H1 (cell line): ENCODE measurements around the gene PIP4K2C. TPM values are rescaled to one million over a fixed set of nuclear protein-coding genes. Genes with fewer than 3 reads are reported as not detected.

Experiments used
- CTCF ChIA-PET: fragments of 300-600 bp; sonication (Branson Sonifier 250); formaldehyde crosslinking; loops from one replicate; lab custom pipeline; 2021; ENCODE audit not compliant: partially characterized antibody; lab: Charles Lee
- POLR2A ChIA-PET: fragments of 300-600 bp; sonication (Branson Sonifier 250); formaldehyde crosslinking; loops from one replicate; lab custom pipeline; 2021; ENCODE audit warnings: inconsistent platforms; ENCODE audit not compliant: partially characterized antibody; lab: Charles Lee
- DNase-seq, 2 experiments: peaks; one replicate each; pipeline versions ENCODE4 v3.0.0 to v3.0.0-alpha.2; 2010 to 2022; ENCODE audit warnings: low spot score in 2 of 2, low read depth in 1 of 2, mixed read lengths in 1 of 2
- FAIRE-seq: peaks from 2 replicates; lab custom pipeline; 2011; peaks lifted over from hg19 to GRCh38; lab: Jason Lieb, UNC
- H2AFZ ChIP-seq: 2 replicates; pipeline ENCODE4 v1.8.1; 2012; ENCODE audit warnings: low read length, inconsistent platforms
- H2AK5ac ChIP-seq: 2 replicates; pipeline ENCODE4 v1.6.1; 2013; ENCODE audit warnings: low read depth, low read length
- H2BK120ac ChIP-seq: replicated peaks from 2 replicates; pipeline ENCODE3; 2013; ENCODE audit warnings: low read depth, low read length, inconsistent platforms
- H2BK12ac ChIP-seq: 2 replicates; pipeline ENCODE4 v1.6.1; 2013; ENCODE audit warnings: low read depth, low read length
- H2BK15ac ChIP-seq: 2 replicates; pipeline ENCODE4 v1.6.1; 2013; ENCODE audit warnings: low read length
- H2BK20ac ChIP-seq: 2 replicates; pipeline ENCODE4 v1.6.1; 2013; ENCODE audit warnings: low read length
- H2BK5ac ChIP-seq: 2 replicates; pipeline ENCODE4 v1.6.1; 2013; ENCODE audit warnings: low read depth, low read length
- H3K14ac ChIP-seq: 2 replicates; pipeline ENCODE4 v1.6.1; 2013; ENCODE audit warnings: inconsistent platforms; ENCODE audit not compliant: insufficient read length
- H3K18ac ChIP-seq: 2 replicates; pipeline ENCODE4 v1.6.1; 2013; ENCODE audit warnings: low read length; ENCODE audit errors: extremely low read depth
- H3K23ac ChIP-seq: 2 replicates; pipeline ENCODE4 v1.6.1; 2013; ENCODE audit warnings: inconsistent platforms; ENCODE audit not compliant: insufficient read length
- H3K23me2 ChIP-seq: 2 replicates; pipeline ENCODE4 v1.6.1; 2013; ENCODE audit warnings: low read depth, low read length
- H3K27ac ChIP-seq: 2 replicates; pipeline ENCODE4 v1.6.1; 2011; ENCODE audit warnings: low read depth, low read length, inconsistent platforms
- H3K27me3 ChIP-seq, 4 experiments: replicated peaks in 1 of 4; 1 replicate in 1 of 4; 2 replicates in 3 of 4; pipeline versions ENCODE4 v1.6.1 to v1.8.1; 2011 to 2013; ENCODE audit warnings: low read length in 3 of 4, mild to moderate bottlenecking in 3 of 4, inconsistent platforms in 2 of 4, mixed read lengths in 2 of 4, moderate library complexity in 1 of 4; ENCODE audit not compliant: control insufficient read depth in 3 of 4, insufficient read depth in 3 of 4; ENCODE audit errors: extremely low read depth in 1 of 4
- H3K36me3 ChIP-seq, 4 experiments: 2 replicates each; pipeline versions ENCODE4 v1.6.1 to v1.8.1; 2011 to 2013; ENCODE audit warnings: mild to moderate bottlenecking in 4 of 4, low read length in 3 of 4, moderate library complexity in 2 of 4, control low read depth in 1 of 4, inconsistent platforms in 1 of 4; ENCODE audit not compliant: insufficient read depth in 4 of 4, control insufficient read depth in 2 of 4
- H3K4ac ChIP-seq: replicated peaks from 2 replicates; pipeline ENCODE3; 2013; ENCODE audit warnings: low read length, low read depth, mixed read lengths, inconsistent platforms; ENCODE audit not compliant: insufficient read length
- H3K4me1 ChIP-seq, 4 experiments: replicated peaks in 1 of 4; 1 replicate in 1 of 4; 2 replicates in 3 of 4; pipeline versions ENCODE4 v1.6.1 to v1.8.1; 2011 to 2013; ENCODE audit warnings: low read length in 3 of 4, inconsistent platforms in 2 of 4, mixed read lengths in 1 of 4; ENCODE audit not compliant: insufficient read depth in 4 of 4, control insufficient read depth in 3 of 4
- H3K4me2 ChIP-seq, 2 experiments: 2 replicates each; pipeline versions ENCODE4 v1.6.1 to v1.8.1; 2011 to 2013; ENCODE audit warnings: low read depth in 2 of 2, low read length in 2 of 2, control low read depth in 1 of 2, inconsistent platforms in 1 of 2, mild to moderate bottlenecking in 1 of 2; ENCODE audit not compliant: insufficient read depth in 1 of 2
- H3K4me3 ChIP-seq, 4 experiments: fragments of 200-600, 300-600 bp in 1 of 4; sonication (generic), shearing (Covaris generic), sonication (Bioruptor Twin) in 1 of 4; 2 replicates each; pipeline versions ENCODE4 v1.5.1 to v1.8.1; 2011 to 2016; ENCODE audit warnings: low read length in 4 of 4, low read depth in 3 of 4, control low read depth in 2 of 4, inconsistent platforms in 2 of 4, mild to moderate bottlenecking in 2 of 4, mixed read lengths in 1 of 4, moderate library complexity in 1 of 4; ENCODE audit not compliant: insufficient read depth in 2 of 4; ENCODE audit errors: extremely low read depth in 1 of 4
- H3K56ac ChIP-seq: replicated peaks from 2 replicates; pipeline ENCODE3; 2013; ENCODE audit warnings: low read depth, mild to moderate bottlenecking, mixed read lengths, low read length, inconsistent platforms; ENCODE audit not compliant: insufficient read length
- H3K79me1 ChIP-seq: 2 replicates; pipeline ENCODE4 v1.6.1; 2013; ENCODE audit warnings: low read depth, low read length, control low read depth
- H3K79me2 ChIP-seq, 2 experiments: 2 replicates each; pipeline versions ENCODE4 v1.6.1 to v1.8.1; 2012 to 2013; ENCODE audit warnings: low read length in 2 of 2, mild to moderate bottlenecking in 2 of 2, inconsistent platforms in 1 of 2; ENCODE audit not compliant: insufficient read depth in 2 of 2, control insufficient read depth in 1 of 2
- H3K9ac ChIP-seq, 4 experiments: replicated peaks in 1 of 4; 1 replicate in 1 of 4; 2 replicates in 3 of 4; pipeline versions ENCODE4 v1.6.1 to v1.8.1; 2011 to 2013; ENCODE audit warnings: low read depth in 3 of 4, low read length in 3 of 4, control low read depth in 2 of 4, mild to moderate bottlenecking in 2 of 4, moderate library complexity in 2 of 4, inconsistent platforms in 1 of 4; ENCODE audit errors: extremely low read depth in 1 of 4
- H3K9me3 ChIP-seq, 2 experiments: 2 replicates each; pipeline versions ENCODE4 v1.6.1 to v1.8.1; 2012 to 2013; ENCODE audit warnings: mild to moderate bottlenecking in 2 of 2, moderate library complexity in 2 of 2, control low read depth in 1 of 2, inconsistent platforms in 1 of 2, low read depth in 1 of 2, low read length in 1 of 2, mixed read lengths in 1 of 2; ENCODE audit not compliant: insufficient read depth in 2 of 2
- H4K20me1 ChIP-seq, 2 experiments: replicated peaks in 1 of 2; 2 replicates each; pipeline versions ENCODE3 to v1.8.1; 2011 to 2013; ENCODE audit warnings: inconsistent platforms in 2 of 2, low read length in 2 of 2, mild to moderate bottlenecking in 1 of 2; ENCODE audit not compliant: insufficient read depth in 2 of 2, control insufficient read depth in 1 of 2
- H4K5ac ChIP-seq: 2 replicates; pipeline ENCODE4 v1.6.1; 2013; ENCODE audit warnings: low read length, low read depth, mixed read lengths, inconsistent platforms; ENCODE audit not compliant: insufficient read length
- H4K8ac ChIP-seq: 2 replicates; pipeline ENCODE4 v1.8.0; 2013; ENCODE audit warnings: mild to moderate bottlenecking, moderate library complexity, low read length, inconsistent platforms; ENCODE audit not compliant: insufficient read depth; ENCODE audit errors: extremely low read depth
- H4K91ac ChIP-seq: replicated peaks from 2 replicates; pipeline ENCODE3; 2013; ENCODE audit warnings: low read length, mixed read lengths, inconsistent platforms; ENCODE audit not compliant: insufficient read length
- CBX8 ChIP-seq: fragments of 300-800, 300-1000 bp; sonication (generic); IDR thresholded peaks from 2 replicates; pipeline ENCODE4 v1.7.1; 2016; ENCODE audit warnings: low read depth, low read length, borderline replicate concordance
- HDAC2 ChIP-seq, 2 experiments: fragments of 300-600 bp in 1 of 2; sonication (generic) in 1 of 2; IDR thresholded peaks; 2 replicates each; pipeline ENCODE4 v1.6.1; 2011 to 2012; ENCODE audit warnings: low read depth in 2 of 2, low read length in 2 of 2, mild to moderate bottlenecking in 2 of 2, moderate library complexity in 2 of 2, borderline replicate concordance in 1 of 2, inconsistent platforms in 1 of 2
- KDM1A ChIP-seq: fragments of 200-600, 300-600 bp; sonication (generic); IDR thresholded peaks from 2 replicates; pipeline ENCODE4 v1.7.1; 2016; ENCODE audit warnings: mild to moderate bottlenecking, low read length, borderline replicate concordance
- KDM4A ChIP-seq: IDR thresholded peaks from one replicate; pipeline ENCODE4 v1.7.1; 2012; ENCODE audit warnings: low read depth, mild to moderate bottlenecking, moderate library complexity, low read length, inconsistent platforms; ENCODE audit not compliant: severe bottlenecking
- KDM5A ChIP-seq: fragments of 200-600 bp; IDR thresholded peaks from 2 replicates; pipeline ENCODE4 v1.7.1; 2012; ENCODE audit warnings: mild to moderate bottlenecking, low read length, inconsistent platforms, mixed read lengths
- MAFK ChIP-seq: IDR thresholded peaks from 2 replicates; pipeline ENCODE4 v1.6.1; 2012; ENCODE audit warnings: low read depth, mild to moderate bottlenecking, improper control_type of control experiment, low read length
- NANOG ChIP-seq: IDR thresholded peaks from 2 replicates; pipeline ENCODE4 v1.6.1; 2011; ENCODE audit warnings: low read length, low read depth, mild to moderate bottlenecking, inconsistent platforms; ENCODE audit not compliant: insufficient read depth, poor library complexity, severe bottlenecking
- SIX5 ChIP-seq: IDR thresholded peaks from 2 replicates; pipeline ENCODE4 v1.6.1; 2011; ENCODE audit warnings: mild to moderate bottlenecking, low read depth, low read length
- SP2 ChIP-seq: IDR thresholded peaks from 2 replicates; pipeline ENCODE4 v1.6.1; 2012; ENCODE audit warnings: mild to moderate bottlenecking, low read length, inconsistent platforms
- WGBS, 2 experiments: shearing (Covaris generic) in 1 of 2; methylation state at CpG; one replicate each; pipeline versions ENCODE4 v1.1.6 to v1.1.7; 2013 to 2015; ENCODE audit warnings: low lambda C conversion rate in 2 of 2, mixed read lengths in 2 of 2, inconsistent platforms in 1 of 2, low coverage in 1 of 2, missing lambda C conversion rate in 1 of 2; ENCODE audit not compliant: insufficient replicate concordance in 2 of 2, insufficient coverage in 1 of 2, insufficient read length in 1 of 2; ENCODE audit errors: extremely low coverage in 1 of 2, missing lambda C conversion rate in 1 of 2; 5-methylcytosine and 5-hydroxymethylcytosine counted together
- polyA plus RNA-seq, 7 experiments: library from polyadenylated mRNA; depleted of rRNA in 3 of 7; stranded (reverse) in 5 of 7; unstranded in 2 of 7; fragments of >200 nt in 5 of 7; fragments of 200-250 nt in 2 of 7; gene quantifications; 1 replicate in 5 of 7; 2 replicates in 1 of 7; 4 replicates in 1 of 7; pipeline versions ENCODE4 v1.2.1 to v1.2.3, GENCODE V29; 2011 to 2013; ENCODE audit warnings: missing spikeins in 2 of 7, mixed read lengths in 2 of 7
- total RNA-seq: library from RNA; stranded (reverse); fragmentation: NEBNext Ultra II Directional; extraction: Animal tissue kit (Norgen Biotek cat#: 25700); gene quantifications from 2 replicates; pipeline ENCODE4 v1.2.1, GENCODE V29; 2021
- TF ChIP-seq, protein P1 (sequence below): IDR thresholded peaks from 2 replicates; pipeline ENCODE4 v1.6.1; 2012; ENCODE audit warnings: inconsistent platforms

Gene PIP4K2C
- total and polyA plus RNA-seq, 2 of the 8 experiments (the other 6 are each of a cell fraction or from before 2014, with no cell fraction given): 25.0 to 27.1 TPM

DNA sequence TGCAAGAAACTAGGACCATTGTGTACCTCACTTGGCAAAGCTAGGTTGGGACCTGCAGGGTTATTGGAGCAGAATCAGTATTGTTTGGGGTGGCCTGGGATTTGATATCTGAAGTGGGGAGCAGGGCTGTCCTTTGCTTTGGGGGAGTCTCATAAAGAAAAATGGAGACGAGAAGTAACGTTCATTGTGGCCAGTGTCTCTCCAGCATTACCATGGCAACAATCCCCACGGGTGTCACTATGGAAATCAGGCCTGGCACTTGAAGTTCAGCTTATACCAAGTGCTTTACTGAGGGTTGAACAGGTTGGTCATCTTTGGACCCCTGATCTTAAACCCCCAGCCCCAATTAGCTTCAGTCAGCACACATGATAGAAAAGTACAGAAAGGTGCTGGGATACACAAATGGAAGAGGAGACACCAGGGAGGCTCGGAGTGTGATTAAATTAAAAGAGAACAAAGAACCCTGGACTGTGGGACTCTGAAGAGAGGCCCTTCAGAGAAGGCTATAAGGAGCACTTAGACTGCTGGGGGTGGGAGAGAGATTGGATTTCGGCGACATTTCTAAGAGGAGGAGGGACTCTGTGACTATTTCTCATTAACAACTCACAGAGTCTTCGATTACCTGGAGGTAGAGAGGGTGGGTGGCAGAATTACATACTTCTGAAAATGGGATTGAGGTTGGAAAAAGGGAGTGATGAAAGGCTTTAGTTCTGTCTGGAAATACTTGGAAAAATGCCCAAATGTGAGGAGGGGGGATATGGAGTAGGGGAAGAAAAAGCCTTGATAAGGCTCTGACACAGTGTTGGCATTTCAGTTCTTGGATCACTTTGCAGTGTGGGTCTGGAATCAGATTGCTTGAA, 37.4 kb upstream of the PIP4K2C start:
- H4K8ac ChIP-seq: no peak overlapping the region
- 83% methylated on average over 7 of the region's 7 CpGs; no CpG with 5 or more reads in 1 of the 2 experiments for WGBS, 2 experiments
- no peak overlapping the region; the same call in 1 of the 2 replicates for H2BK5ac ChIP-seq
- no peak overlapping the region for H2BK20ac ChIP-seq
- H2BK12ac ChIP-seq: no peak overlapping the region
- DNase-seq (no peak), FAIRE-seq (no peak)
- no peak overlapping the region for H3K9ac ChIP-seq
- peaks cover 10% of the 10 kb centered on the region for H3K79me1 ChIP-seq
- H2AK5ac ChIP-seq: no peak overlapping the region
- H3K4ac ChIP-seq: no peak overlapping the region
- ChIA-PET CTCF (interaction anchor here (1.0 to 3.1 kb wide), 7 partner anchors 11 to 340 kb away, joined by 3 to 26 read pairs (median 3); no protein-coding TSS in a partner anchor), POLR2A (interaction anchor here (0.7 to 2.5 kb wide), 8 partner anchors 11 to 39 kb away, joined by 3 to 9 read pairs (median 4); partner anchors contain the start of gene DDIT3)
- peaks cover 0 to 34% of the 10 kb centered on the region in 2 experiments; a peak in 2 of 4 replicates for H3K79me2 ChIP-seq
- H4K91ac ChIP-seq: no peak overlapping the region
- H3K27me3 ChIP-seq: peaks cover 0 to 3% (median 2%) of the 10 kb centered on the region in 4 experiments; a peak in 2 of 7 replicates
- peak overlapping the region in 1 of 2 experiments; percentile 69; a peak in 1 of 4 replicates for H3K4me2 ChIP-seq
- H2BK120ac ChIP-seq: no peak overlapping the region
- no peak overlapping the region for H3K4me3 ChIP-seq
- peaks cover 4 to 20% (median 11%) of the 10 kb centered on the region in 4 experiments; a peak in 6 of 7 replicates for H3K4me1 ChIP-seq
- no peaks in the 10 kb centered on the region; a peak in 1 of 8 replicates for H3K36me3 ChIP-seq
- no peak overlapping the region for H3K56ac ChIP-seq
- no peak overlapping the region for H3K14ac ChIP-seq
- no peak overlapping the region for H2BK15ac ChIP-seq
- H4K20me1 ChIP-seq: peaks cover 7 to 9% of the 10 kb centered on the region in 2 experiments
- no peak overlapping the region for H3K23ac ChIP-seq
- H3K9me3 ChIP-seq: no peaks in the 10 kb centered on the region
- H3K27ac ChIP-seq: no peak overlapping the region
- no peak overlapping the region for H2AFZ ChIP-seq
- H4K5ac ChIP-seq: no peak overlapping the region
- no peak overlapping the region for H3K18ac ChIP-seq
- H3K23me2 ChIP-seq: peaks cover 13% of the 10 kb centered on the region
- no peak for TF ChIP-seq HDAC2 (IDR thresholded peaks at IDR 0.05; ENCODE audit: borderline replicate concordance in 1 of 2, low read depth in 2 of 2, low read length in 2 of 2)
- TF ChIP-seq KDM5A: no peak
- TF ChIP-seq, protein P1, sequence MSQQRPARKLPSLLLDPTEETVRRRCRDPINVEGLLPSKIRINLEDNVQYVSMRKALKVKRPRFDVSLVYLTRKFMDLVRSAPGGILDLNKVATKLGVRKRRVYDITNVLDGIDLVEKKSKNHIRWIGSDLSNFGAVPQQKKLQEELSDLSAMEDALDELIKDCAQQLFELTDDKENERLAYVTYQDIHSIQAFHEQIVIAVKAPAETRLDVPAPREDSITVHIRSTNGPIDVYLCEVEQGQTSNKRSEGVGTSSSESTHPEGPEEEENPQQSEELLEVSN: no peak
- TF ChIP-seq KDM4A: no peak
- no peak for TF ChIP-seq NANOG
- TF ChIP-seq MAFK: no peak
- no peak for TF ChIP-seq KDM1A
- TF ChIP-seq SIX5: no peak
- no peak for TF ChIP-seq SP2
- TF ChIP-seq CBX8: no peak
